ENCODE measurements around the gene DNAJB9.
A peak's percentile ranks its signal among the peaks of the same experiment; 100 is the strongest.

Gene DNAJB9

DNA sequence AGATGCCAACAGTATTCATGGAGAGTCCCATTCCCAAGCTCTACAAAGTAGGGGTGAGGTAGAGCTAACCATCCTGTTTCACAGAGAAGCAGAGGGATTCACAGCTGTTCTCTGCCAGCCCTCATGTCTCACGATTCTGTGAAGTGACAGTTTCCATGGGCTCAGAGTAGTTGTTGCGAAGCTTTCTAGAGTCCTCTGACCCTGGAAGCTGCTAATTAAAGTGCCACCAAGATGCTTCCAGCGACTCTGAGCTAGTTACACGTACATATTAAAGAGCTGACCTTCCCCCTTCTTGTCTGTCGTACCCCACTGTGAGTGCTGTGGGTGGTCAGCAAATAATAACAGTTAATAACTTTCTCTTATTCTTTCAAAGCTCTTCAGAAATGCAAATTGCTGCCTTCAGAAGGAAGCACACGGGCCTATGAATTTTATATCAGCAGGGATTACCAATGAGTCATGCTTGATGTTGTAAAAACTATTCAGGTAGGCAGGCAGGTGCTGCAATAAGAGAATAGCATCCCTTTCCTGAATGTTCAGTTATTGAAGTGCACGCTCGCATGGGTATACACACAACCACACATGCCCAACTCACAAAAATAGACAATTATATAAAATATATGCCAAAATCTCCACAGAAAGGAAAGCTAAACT, 34.1 kb downstream of the DNAJB9 start:
- DNase-seq (ENCODE audit: low read depth) = no peak
- TF ChIP-seq, protein P1, sequence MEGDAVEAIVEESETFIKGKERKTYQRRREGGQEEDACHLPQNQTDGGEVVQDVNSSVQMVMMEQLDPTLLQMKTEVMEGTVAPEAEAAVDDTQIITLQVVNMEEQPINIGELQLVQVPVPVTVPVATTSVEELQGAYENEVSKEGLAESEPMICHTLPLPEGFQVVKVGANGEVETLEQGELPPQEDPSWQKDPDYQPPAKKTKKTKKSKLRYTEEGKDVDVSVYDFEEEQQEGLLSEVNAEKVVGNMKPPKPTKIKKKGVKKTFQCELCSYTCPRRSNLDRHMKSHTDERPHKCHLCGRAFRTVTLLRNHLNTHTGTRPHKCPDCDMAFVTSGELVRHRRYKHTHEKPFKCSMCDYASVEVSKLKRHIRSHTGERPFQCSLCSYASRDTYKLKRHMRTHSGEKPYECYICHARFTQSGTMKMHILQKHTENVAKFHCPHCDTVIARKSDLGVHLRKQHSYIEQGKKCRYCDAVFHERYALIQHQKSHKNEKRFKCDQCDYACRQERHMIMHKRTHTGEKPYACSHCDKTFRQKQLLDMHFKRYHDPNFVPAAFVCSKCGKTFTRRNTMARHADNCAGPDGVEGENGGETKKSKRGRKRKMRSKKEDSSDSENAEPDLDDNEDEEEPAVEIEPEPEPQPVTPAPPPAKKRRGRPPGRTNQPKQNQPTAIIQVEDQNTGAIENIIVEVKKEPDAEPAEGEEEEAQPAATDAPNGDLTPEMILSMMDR (IDR thresholded peaks at IDR 0.05; ENCODE audit: low read depth, low read length, missing control alignments) = no peak
- H3K4me3 ChIP-seq (ENCODE audit: low read depth, low read length) = no peak overlapping the region
- in situ Hi-C loops (cut with HindIII; ENCODE audit: low sequenced_read_pairs) = no loop called here

DNA sequence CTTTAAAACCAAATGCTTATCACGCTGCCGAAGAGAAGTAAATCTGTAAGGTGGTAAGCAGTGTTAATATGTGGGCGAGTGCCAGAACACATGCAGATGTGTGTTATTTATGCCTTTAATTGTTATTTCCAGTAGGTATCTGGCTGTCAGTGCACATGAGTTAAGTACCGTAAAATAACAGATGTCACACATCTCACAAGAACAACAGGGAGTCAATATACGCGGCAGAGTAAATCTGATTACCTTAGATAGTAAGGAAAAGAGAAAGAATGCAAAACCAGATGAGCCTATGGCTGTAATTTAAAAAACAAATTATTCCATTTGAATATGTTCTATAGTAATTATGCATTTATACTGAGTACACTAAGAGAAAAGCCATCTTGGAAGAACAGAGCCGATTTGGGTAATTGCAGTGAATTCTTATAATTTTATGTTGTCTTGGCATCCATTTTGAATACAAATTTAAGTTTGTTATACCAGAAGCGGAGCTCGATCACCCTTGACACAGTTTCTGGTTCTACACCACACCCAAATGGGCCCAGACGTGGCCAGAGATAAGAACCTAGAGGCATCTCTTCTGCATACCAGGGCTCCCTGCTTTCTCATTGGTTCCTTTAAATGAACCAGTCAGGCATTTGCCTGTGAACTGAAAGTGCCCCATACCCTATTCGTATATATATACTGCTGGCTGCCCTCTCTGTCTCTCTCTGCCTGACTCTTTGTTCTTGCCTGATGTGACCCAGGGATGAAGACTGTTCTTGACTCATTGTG, 34.8 kb downstream of the DNAJB9 start:
- DNase-seq (ENCODE audit: low read depth) = no peak
- no peak overlapping the region for H3K4me3 ChIP-seq (ENCODE audit: low read depth, low read length)
- in situ Hi-C loops (cut with HindIII; ENCODE audit: low sequenced_read_pairs) = no loop called here
- TF ChIP-seq, protein P1 (IDR thresholded peaks at IDR 0.05; ENCODE audit: low read depth, low read length, missing control alignments) = no peak

GRCh38 chr7:108605559-108606201, 36.0 kb downstream of the DNAJB9 start:
- DNase-seq (ENCODE audit: low read depth) = no peak
- TF ChIP-seq, protein P1 (IDR thresholded peaks at IDR 0.05; ENCODE audit: low read depth, low read length, missing control alignments) = no peak
- no peak overlapping the region for H3K4me3 ChIP-seq (ENCODE audit: low read depth, low read length)
- in situ Hi-C loops (cut with HindIII; ENCODE audit: low sequenced_read_pairs) = no loop called here

DNA sequence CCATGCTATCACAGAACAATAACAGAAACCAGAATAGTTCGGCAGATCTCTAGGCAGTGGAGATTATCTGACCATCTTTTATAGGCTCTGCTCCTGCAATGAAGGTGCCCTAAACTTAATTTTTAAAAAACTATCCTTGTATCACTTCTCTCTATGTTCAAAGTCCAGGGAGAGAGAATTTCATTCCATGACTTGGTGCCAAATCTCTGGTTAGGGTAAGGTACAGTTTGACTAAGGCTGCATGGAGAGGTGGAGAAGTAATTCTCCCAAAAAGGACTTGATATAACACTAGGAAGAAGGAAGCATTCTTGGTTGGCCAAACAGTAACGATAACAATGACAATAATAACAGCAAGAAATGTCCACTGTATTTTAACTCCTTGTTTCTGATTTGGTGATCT, 40.0 kb downstream of the DNAJB9 start:
- no peak overlapping the region for H3K4me3 ChIP-seq (ENCODE audit: low read depth, low read length)
- in situ Hi-C loops (cut with HindIII; ENCODE audit: low sequenced_read_pairs) = no loop called here
- TF ChIP-seq, protein P1 (IDR thresholded peaks at IDR 0.05; ENCODE audit: low read depth, low read length, missing control alignments) = no peak
- no peak for DNase-seq (ENCODE audit: low read depth)

DNA sequence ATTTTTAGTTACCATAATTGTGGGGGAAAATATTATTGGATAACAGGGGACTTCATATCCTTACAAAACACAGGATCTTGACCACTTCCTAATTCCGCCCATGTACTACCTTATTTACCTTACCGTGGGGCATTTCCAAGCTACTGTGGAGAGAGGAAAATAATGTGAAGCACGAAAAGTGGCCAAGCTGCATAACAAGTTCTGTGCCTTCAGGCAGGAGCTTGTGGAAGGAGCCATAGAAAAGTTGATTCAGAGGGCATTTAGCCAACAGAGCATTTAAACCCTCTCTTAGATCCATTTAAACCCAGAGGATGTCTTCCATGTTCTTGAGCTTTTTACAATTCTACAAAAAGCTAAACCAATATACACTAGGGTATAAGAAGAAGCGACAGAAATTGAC, 41.6 kb downstream of the DNAJB9 start:
- TF ChIP-seq, protein P1 (IDR thresholded peaks at IDR 0.05; ENCODE audit: low read depth, low read length, missing control alignments) = no peak
- in situ Hi-C loops (cut with HindIII; ENCODE audit: low sequenced_read_pairs) = no loop called here

DNA sequence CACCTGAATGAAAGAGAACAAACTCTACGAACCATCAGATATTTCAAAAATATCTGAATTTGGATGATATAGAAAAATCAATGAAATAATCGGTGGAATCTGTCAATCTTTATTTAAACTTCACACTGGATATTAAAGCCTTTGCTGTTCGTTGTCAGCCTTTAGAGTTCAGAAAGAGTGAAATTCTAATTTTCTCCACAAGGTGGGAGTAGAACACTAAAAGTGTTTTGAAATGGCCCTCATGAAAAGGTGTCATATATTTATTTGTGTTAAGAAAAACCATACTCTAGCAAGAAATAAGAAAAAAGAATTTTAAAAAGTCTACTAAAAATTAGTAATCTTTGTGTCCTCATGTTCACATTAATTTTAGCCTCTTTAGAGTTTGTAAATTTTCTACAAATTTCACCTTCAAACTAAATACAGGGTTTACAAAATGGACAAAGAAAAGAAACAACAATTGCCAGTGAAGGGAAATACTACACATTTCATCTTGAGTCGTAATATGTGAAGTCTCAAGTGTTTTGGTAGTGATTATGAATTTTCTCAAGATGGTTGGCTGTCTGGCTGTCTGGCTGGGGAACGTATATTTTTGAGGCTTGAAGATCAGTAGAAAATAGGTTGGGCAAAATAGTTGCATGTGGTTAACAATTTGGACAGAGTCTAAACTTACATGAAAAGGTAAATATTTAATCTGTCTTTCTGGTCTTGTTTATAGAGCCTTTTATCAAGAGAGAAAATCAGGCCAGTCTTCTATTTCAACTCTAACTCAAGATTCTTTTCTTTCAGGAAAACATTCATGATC, 43.7 kb downstream of the DNAJB9 start:
- TF ChIP-seq, protein P1 (IDR thresholded peaks at IDR 0.05; ENCODE audit: low read depth, low read length, missing control alignments) = peak; percentile 34
- peak; percentile 26 for DNase-seq (ENCODE audit: low read depth)
- no peak overlapping the region for H3K4me3 ChIP-seq (ENCODE audit: low read depth, low read length)
- in situ Hi-C loops (cut with HindIII; ENCODE audit: low sequenced_read_pairs) = no loop called here

More for the DNA sequence above, 41.6 kb downstream of the DNAJB9 start:
- DNase-seq (ENCODE audit: low read depth) = no peak
- H3K4me3 ChIP-seq (ENCODE audit: low read depth, low read length) = no peak overlapping the region
